C4-2B (cell line): Measurements from ENCODE around the gene KIF14.

Experiments
- ZFX ChIP-seq: fragments of 450-650 bp; IDR thresholded peaks from 2 replicates; pipeline ENCODE4 v1.6.1; 2017
- TF ChIP-seq, protein P1 (sequence below): fragments of 450-650 bp; conservative IDR thresholded peaks from 2 replicates; pipeline ENCODE4 v1.5.1; 2017; ENCODE audit warnings: mild to moderate bottlenecking

DNA sequence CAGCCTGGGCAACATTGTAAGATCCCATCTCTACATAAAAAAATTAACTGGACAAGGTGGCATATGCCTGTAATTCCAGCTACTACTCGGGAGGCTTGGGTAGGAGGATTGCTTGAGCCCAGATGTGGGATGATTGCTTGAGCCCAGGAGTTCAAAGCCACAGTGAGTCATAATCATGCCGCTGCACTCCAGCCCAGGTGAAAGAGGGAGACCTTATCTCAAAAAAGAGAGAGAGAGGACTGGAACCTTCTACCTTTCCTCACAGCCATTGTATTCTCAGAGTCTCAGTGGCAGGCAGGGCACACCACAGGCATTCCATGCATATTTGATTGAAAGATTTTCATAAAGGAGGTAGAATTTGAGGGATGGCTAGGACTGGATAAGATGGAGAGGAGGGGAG, 78.4 kb downstream of the KIF14 start:
- TF ChIP-seq, protein P1, sequence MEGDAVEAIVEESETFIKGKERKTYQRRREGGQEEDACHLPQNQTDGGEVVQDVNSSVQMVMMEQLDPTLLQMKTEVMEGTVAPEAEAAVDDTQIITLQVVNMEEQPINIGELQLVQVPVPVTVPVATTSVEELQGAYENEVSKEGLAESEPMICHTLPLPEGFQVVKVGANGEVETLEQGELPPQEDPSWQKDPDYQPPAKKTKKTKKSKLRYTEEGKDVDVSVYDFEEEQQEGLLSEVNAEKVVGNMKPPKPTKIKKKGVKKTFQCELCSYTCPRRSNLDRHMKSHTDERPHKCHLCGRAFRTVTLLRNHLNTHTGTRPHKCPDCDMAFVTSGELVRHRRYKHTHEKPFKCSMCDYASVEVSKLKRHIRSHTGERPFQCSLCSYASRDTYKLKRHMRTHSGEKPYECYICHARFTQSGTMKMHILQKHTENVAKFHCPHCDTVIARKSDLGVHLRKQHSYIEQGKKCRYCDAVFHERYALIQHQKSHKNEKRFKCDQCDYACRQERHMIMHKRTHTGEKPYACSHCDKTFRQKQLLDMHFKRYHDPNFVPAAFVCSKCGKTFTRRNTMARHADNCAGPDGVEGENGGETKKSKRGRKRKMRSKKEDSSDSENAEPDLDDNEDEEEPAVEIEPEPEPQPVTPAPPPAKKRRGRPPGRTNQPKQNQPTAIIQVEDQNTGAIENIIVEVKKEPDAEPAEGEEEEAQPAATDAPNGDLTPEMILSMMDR, result no peak
- no peak for TF ChIP-seq ZFX
